ENCODE data around the gene AFG1L.
"Not testable (repeated sequence)": the region's sequence is repeated elsewhere in the genome, so short reads cannot be mapped to it uniquely, and the experiment has no call there.

AFG1L gene

GRCh38 chr6:108312605-108313004 lies 17.8 kb downstream of the AFG1L start:
- H3K9ac ChIP-seq (ENCODE audit: low read length), result no peak overlapping the region
- no peak for TF ChIP-seq EZH2phosphoT487 (IDR thresholded peaks at IDR 0.05; ENCODE audit: low read depth)
- no peak for TF ChIP-seq CTCF (IDR thresholded peaks at IDR 0.05; ENCODE audit: low read depth, low read length)
- H3K4me2 ChIP-seq (ENCODE audit: low read length), result no peak overlapping the region
- peaks cover 9% of the 10 kb centered on the region; the same call in 1 of the 2 replicates for H3K4me1 ChIP-seq (ENCODE audit: low read length)
- H3K9me3 ChIP-seq (ENCODE audit: insufficient read depth, low read length), result no peaks in the 10 kb centered on the region
- H3K27me3 ChIP-seq (ENCODE audit: low read depth, low read length), result no peaks in the 10 kb centered on the region
- H3K4me3 ChIP-seq (ENCODE audit: low read length), result no peak overlapping the region
- H3K36me3 ChIP-seq (replicated peaks; ENCODE audit: low read depth, low read length), result no peaks in the 10 kb centered on the region
- no peak overlapping the region for H3K27ac ChIP-seq (ENCODE audit: low read length)
- H2AFZ ChIP-seq (ENCODE audit: low read depth, low read length), result no peak overlapping the region
- no peaks in the 10 kb centered on the region for H4K20me1 ChIP-seq (ENCODE audit: insufficient read depth, low read length)
- H3K79me2 ChIP-seq (ENCODE audit: low read length), result no peaks in the 10 kb centered on the region

GRCh38 chr6:108321253-108321747 lies 26.4 kb downstream of the AFG1L start:
- Histone ChIP-seq H3K9me3 (ENCODE audit: insufficient read depth, low read length) (no peaks in the 10 kb centered on the region), H3K27me3 (ENCODE audit: low read depth, low read length) (no peaks in the 10 kb centered on the region), H4K20me1 (ENCODE audit: insufficient read depth, low read length) (no peaks in the 10 kb centered on the region), H3K27ac (ENCODE audit: low read length) (no peak overlapping the region), H3K36me3 (replicated peaks; ENCODE audit: low read depth, low read length) (no peaks in the 10 kb centered on the region), H3K9ac (ENCODE audit: low read length) (no peak overlapping the region), H3K4me1 (ENCODE audit: low read length) (no peaks in the 10 kb centered on the region), H2AFZ (ENCODE audit: low read depth, low read length) (no peak overlapping the region), H3K4me3 (ENCODE audit: low read length) (no peak overlapping the region), H3K4me2 (ENCODE audit: low read length) (no peak overlapping the region), H3K79me2 (ENCODE audit: low read length) (no peaks in the 10 kb centered on the region)
- TF ChIP-seq CTCF (IDR thresholded peaks at IDR 0.05; ENCODE audit: low read depth, low read length) (no peak), EZH2phosphoT487 (IDR thresholded peaks at IDR 0.05; ENCODE audit: low read depth) (no peak)

GRCh38 chr6:108322728-108323127 lies 27.9 kb downstream of the AFG1L start:
- no peaks in the 10 kb centered on the region for H3K9me3 ChIP-seq (ENCODE audit: insufficient read depth, low read length)
- no peaks in the 10 kb centered on the region for H4K20me1 ChIP-seq (ENCODE audit: insufficient read depth, low read length)
- H3K27me3 ChIP-seq (ENCODE audit: low read depth, low read length), result no peaks in the 10 kb centered on the region
- no peak overlapping the region for H3K27ac ChIP-seq (ENCODE audit: low read length)
- H3K4me3 ChIP-seq (ENCODE audit: low read length), result no peak overlapping the region
- H3K79me2 ChIP-seq (ENCODE audit: low read length), result no peaks in the 10 kb centered on the region
- no peaks in the 10 kb centered on the region for H3K4me1 ChIP-seq (ENCODE audit: low read length)
- no peak overlapping the region for H3K9ac ChIP-seq (ENCODE audit: low read length)
- H2AFZ ChIP-seq (ENCODE audit: low read depth, low read length), result no peak overlapping the region
- TF ChIP-seq CTCF (IDR thresholded peaks at IDR 0.05; ENCODE audit: low read depth, low read length) (no peak), EZH2phosphoT487 (IDR thresholded peaks at IDR 0.05; ENCODE audit: low read depth) (no peak)
- H3K4me2 ChIP-seq (ENCODE audit: low read length), result no peak overlapping the region
- peaks cover 5% of the 10 kb centered on the region for H3K36me3 ChIP-seq (replicated peaks; ENCODE audit: low read depth, low read length)

GRCh38 chr6:108323710-108324466 lies 29.0 kb downstream of the AFG1L start:
- Histone ChIP-seq H3K27me3 (ENCODE audit: low read depth, low read length) (no peaks in the 10 kb centered on the region), H3K4me1 (ENCODE audit: low read length) (no peaks in the 10 kb centered on the region), H3K4me2 (ENCODE audit: low read length) (no peak overlapping the region), H3K27ac (ENCODE audit: low read length) (no peak overlapping the region), H4K20me1 (ENCODE audit: insufficient read depth, low read length) (no peaks in the 10 kb centered on the region), H3K36me3 (replicated peaks; ENCODE audit: low read depth, low read length) (peaks cover 6% of the 10 kb centered on the region), H2AFZ (ENCODE audit: low read depth, low read length) (no peak overlapping the region), H3K4me3 (ENCODE audit: low read length) (no peak overlapping the region), H3K9me3 (ENCODE audit: insufficient read depth, low read length) (no peaks in the 10 kb centered on the region), H3K79me2 (ENCODE audit: low read length) (no peaks in the 10 kb centered on the region), H3K9ac (ENCODE audit: low read length) (no peak overlapping the region)
- no peak for TF ChIP-seq EZH2phosphoT487 (IDR thresholded peaks at IDR 0.05; ENCODE audit: low read depth)
- TF ChIP-seq CTCF (IDR thresholded peaks at IDR 0.05; ENCODE audit: low read depth, low read length), result no peak

GRCh38 chr6:108330221-108330785 lies 35.4 kb downstream of the AFG1L start:
- H3K9ac ChIP-seq (ENCODE audit: low read length); H3K27me3 ChIP-seq (ENCODE audit: low read depth, low read length); H3K36me3 ChIP-seq (replicated peaks; ENCODE audit: low read depth, low read length): not testable (repeated sequence)

More at GRCh38 chr6:108330221-108330785, 35.4 kb downstream of the AFG1L start:
- not testable (repeated sequence) for H3K4me1 ChIP-seq (ENCODE audit: low read length); H3K9me3 ChIP-seq (ENCODE audit: insufficient read depth, low read length); H3K4me2 ChIP-seq (ENCODE audit: low read length); H4K20me1 ChIP-seq (ENCODE audit: insufficient read depth, low read length); H3K27ac ChIP-seq (ENCODE audit: low read length); H3K4me3 ChIP-seq (ENCODE audit: low read length); H2AFZ ChIP-seq (ENCODE audit: low read depth, low read length); H3K79me2 ChIP-seq (ENCODE audit: low read length)

Data from OCI-LY3 (cell line).